K562 (cell line): ENCODE measurements around the gene CCN6.

ENCODE experiments used
- CREB3 ChIP-seq: fragments of 450-650 bp; conservative IDR thresholded peaks from 2 replicates; pipeline ENCODE4 v1.6.1; 2016; ENCODE audit warnings: missing genetic modification characterization, low read depth, mild to moderate bottlenecking, missing compliant biosample characterization, moderate library complexity
- CTCF ChIP-seq, 3 experiments: IDR thresholded peaks in 2 of 3; conservative IDR thresholded peaks in 1 of 3; 2 replicates each; pipeline ENCODE4 v1.5.1; 2011 to 2012; ENCODE audit warnings: low read length in 3 of 3, mild to moderate bottlenecking in 3 of 3, control low read depth in 2 of 3, improper control_type of control experiment in 1 of 3, inconsistent platforms in 1 of 3, low read depth in 1 of 3, mixed read lengths in 1 of 3, moderate library complexity in 1 of 3; ENCODE audit not compliant: insufficient read depth in 2 of 3
- FOXK1 ChIP-seq: sonication (generic); formaldehyde crosslinking; IDR thresholded peaks from 2 replicates; pipeline ENCODE4 v1.8.0; 2022; ENCODE audit warnings: missing genetic modification reagents, mild to moderate bottlenecking, borderline replicate concordance
- GABPB1 ChIP-seq: sonication (generic); formaldehyde crosslinking; IDR thresholded peaks from 2 replicates; pipeline ENCODE4 v1.8.0; 2022; ENCODE audit warnings: mild to moderate bottlenecking, missing genetic modification reagents
- HDAC8 ChIP-seq: fragments of 450-650 bp; IDR thresholded peaks from 2 replicates; pipeline ENCODE4 v1.6.1; 2016; ENCODE audit warnings: mild to moderate bottlenecking, missing genetic modification characterization, moderate library complexity, missing compliant biosample characterization
- L3MBTL2 ChIP-seq: fragments of 450-650 bp; IDR thresholded peaks from 2 replicates; pipeline ENCODE4 v1.6.1; 2016; ENCODE audit warnings: mild to moderate bottlenecking, moderate library complexity
- MXD1 ChIP-seq: fragments of 250-450 bp; sonication (Bioruptor Pico); IDR thresholded peaks from 2 replicates; pipeline ENCODE4 v1.8.0; 2021; ENCODE audit warnings: borderline replicate concordance, mild to moderate bottlenecking, moderate library complexity; ENCODE audit not compliant: poor library complexity, severe bottlenecking
- NKRF ChIP-seq: fragments of 450-650 bp; IDR thresholded peaks from 2 replicates; pipeline ENCODE4 v1.6.1; 2016; ENCODE audit warnings: borderline replicate concordance
- PHF21A ChIP-seq: fragments of 450-650 bp; IDR thresholded peaks from 2 replicates; pipeline ENCODE4 v1.6.1; 2017; ENCODE audit warnings: low read depth, borderline replicate concordance
- POLR2AphosphoS5 ChIP-seq: IDR thresholded peaks from 2 replicates; pipeline ENCODE4 v1.6.1; 2011; ENCODE audit warnings: mild to moderate bottlenecking, low read depth, low read length, moderate library complexity; ENCODE audit not compliant: control insufficient read depth, insufficient read depth
- ZNF133 ChIP-seq: fragments of 250-450 bp; sonication (Bioruptor Pico); IDR thresholded peaks from 2 replicates; pipeline ENCODE4 v1.4.0; 2020; ENCODE audit warnings: mild to moderate bottlenecking

GRCh38 chr6:112085286-112086065 lies 31.6 kb downstream of the CCN6 start:
- TF ChIP-seq NKRF (no peak), HDAC8 (tag) (no peak), GABPB1 (CRISPR knock-in tag) (no peak), MXD1 (CRISPR knock-in tag) (no peak), POLR2AphosphoS5 (no peak), ZNF133 (CRISPR knock-in tag) (no peak), CTCF (IDR thresholded peaks at IDR 0.05 in 2 of 3, conservative IDR thresholded peaks at IDR 0.05 in 1 of 3; ENCODE audit: insufficient read depth in 2 of 3, low read depth in 1 of 3, low read length in 3 of 3) (no peak), PHF21A (no peak), FOXK1 (CRISPR knock-in tag) (no peak), L3MBTL2 (no peak), CREB3 (no peak)
